ENCODE data around the gene SKIDA1.

The SKIDA1 gene

GRCh38 chr10:21517134-21518031, 8.1 kb downstream of the SKIDA1 start:
- peak in 1 of 2 donors; percentile 19 for DNase-seq (ENCODE audit: low read depth in 1 of 2, low spot score in 1 of 2)

- DNase-seq (ENCODE audit: low read depth in 1 of 2, low spot score in 1 of 2) = peak in 1 of 2 donors; percentile 38
These were observed 9.0 kb downstream of the SKIDA1 start for GRCh38 chr10:21516242-21517131.

- DNase-seq (ENCODE audit: low read depth in 1 of 2, low spot score in 1 of 2) = no peak
These were observed 9.9 kb downstream of the SKIDA1 start for GRCh38 chr10:21515361-21516241.

- DNase-seq (ENCODE audit: low read depth in 1 of 2, low spot score in 1 of 2) = no peak
These were observed 10.6 kb downstream of the SKIDA1 start for GRCh38 chr10:21514818-21515351.

GRCh38 chr10:21514129-21514817, 11.2 kb downstream of the SKIDA1 start:
- no peak for DNase-seq (ENCODE audit: low read depth in 1 of 2, low spot score in 1 of 2)

GRCh38 chr10:21513405-21513788, 12.1 kb downstream of the SKIDA1 start:
- DNase-seq (ENCODE audit: low read depth in 1 of 2, low spot score in 1 of 2) = no peak

GRCh38 chr10:21512573-21513404, 12.7 kb downstream of the SKIDA1 start:
- DNase-seq (ENCODE audit: low read depth in 1 of 2, low spot score in 1 of 2) = no peak

- no peak for DNase-seq (ENCODE audit: low read depth in 1 of 2, low spot score in 1 of 2)
These were observed 13.4 kb downstream of the SKIDA1 start for GRCh38 chr10:21511946-21512572.

- no peak for DNase-seq (ENCODE audit: low read depth in 1 of 2, low spot score in 1 of 2)
These were observed 14.3 kb downstream of the SKIDA1 start for GRCh38 chr10:21511095-21511570.

- no peak for DNase-seq (ENCODE audit: low read depth in 1 of 2, low spot score in 1 of 2)
These were observed 15.0 kb downstream of the SKIDA1 start for GRCh38 chr10:21510241-21511094.

- no peak for DNase-seq (ENCODE audit: low read depth in 1 of 2, low spot score in 1 of 2)
These were observed 15.9 kb downstream of the SKIDA1 start for GRCh38 chr10:21509341-21510240.

GRCh38 chr10:21508706-21509331, 16.7 kb downstream of the SKIDA1 start:
- no peak for DNase-seq (ENCODE audit: low read depth in 1 of 2, low spot score in 1 of 2)

- DNase-seq (ENCODE audit: low read depth in 1 of 2, low spot score in 1 of 2) = no peak
These were observed 18.3 kb downstream of the SKIDA1 start for GRCh38 chr10:21507150-21507549.

GRCh38 chr10:21506351-21506750, 19.1 kb downstream of the SKIDA1 start:
- no peak for DNase-seq (ENCODE audit: low read depth in 1 of 2, low spot score in 1 of 2)

- no peak for DNase-seq (ENCODE audit: low read depth in 1 of 2, low spot score in 1 of 2)
These were observed 19.7 kb downstream of the SKIDA1 start for GRCh38 chr10:21505711-21506278.

- DNase-seq (ENCODE audit: low read depth in 1 of 2, low spot score in 1 of 2) = no peak
These were observed 21.9 kb downstream of the SKIDA1 start for GRCh38 chr10:21503542-21503941.

Data from stimulated activated CD4-positive, alpha-beta T cell treated with anti-CD3 and anti-CD28 coated beads, Interleukin-15, amount 100 ng/mL, for 1 hour (primary cell).